ENCODE data around the gene PLEKHA7. TPM values are rescaled to one million over a fixed set of nuclear protein-coding genes. Genes with fewer than 3 reads are reported as not detected.
"Not testable (repeated sequence)": the region's sequence is repeated elsewhere in the genome, so short reads cannot be mapped to it uniquely, and the experiment has no call there.

PLEKHA7 gene
- total RNA-seq, 1 donor from 2014 or later = 25.3 TPM

DNA sequence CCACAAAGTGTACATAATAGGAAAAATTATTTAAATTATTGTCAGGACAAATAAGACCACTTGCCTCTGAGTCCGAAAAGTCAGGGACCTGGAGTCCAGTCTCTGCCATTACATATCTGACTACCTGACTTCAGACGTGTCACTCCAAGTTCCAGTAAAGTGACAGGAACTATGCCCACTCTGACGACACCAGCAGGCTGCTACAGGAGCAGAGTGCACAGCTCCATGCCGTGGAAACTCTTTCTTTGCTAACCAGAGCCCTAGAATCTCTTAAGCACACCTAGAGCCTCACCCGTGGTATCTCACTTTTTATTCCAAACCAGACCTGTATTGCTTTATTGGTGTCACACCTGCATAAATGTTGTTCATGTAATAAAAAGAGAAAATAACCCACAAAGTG, 93.7 kb downstream of the PLEKHA7 start:
- no peaks in the 10 kb centered on the region for H3K36me3 ChIP-seq (ENCODE audit: control insufficient read depth, insufficient read depth, low read length)
- TF ChIP-seq, protein P1, sequence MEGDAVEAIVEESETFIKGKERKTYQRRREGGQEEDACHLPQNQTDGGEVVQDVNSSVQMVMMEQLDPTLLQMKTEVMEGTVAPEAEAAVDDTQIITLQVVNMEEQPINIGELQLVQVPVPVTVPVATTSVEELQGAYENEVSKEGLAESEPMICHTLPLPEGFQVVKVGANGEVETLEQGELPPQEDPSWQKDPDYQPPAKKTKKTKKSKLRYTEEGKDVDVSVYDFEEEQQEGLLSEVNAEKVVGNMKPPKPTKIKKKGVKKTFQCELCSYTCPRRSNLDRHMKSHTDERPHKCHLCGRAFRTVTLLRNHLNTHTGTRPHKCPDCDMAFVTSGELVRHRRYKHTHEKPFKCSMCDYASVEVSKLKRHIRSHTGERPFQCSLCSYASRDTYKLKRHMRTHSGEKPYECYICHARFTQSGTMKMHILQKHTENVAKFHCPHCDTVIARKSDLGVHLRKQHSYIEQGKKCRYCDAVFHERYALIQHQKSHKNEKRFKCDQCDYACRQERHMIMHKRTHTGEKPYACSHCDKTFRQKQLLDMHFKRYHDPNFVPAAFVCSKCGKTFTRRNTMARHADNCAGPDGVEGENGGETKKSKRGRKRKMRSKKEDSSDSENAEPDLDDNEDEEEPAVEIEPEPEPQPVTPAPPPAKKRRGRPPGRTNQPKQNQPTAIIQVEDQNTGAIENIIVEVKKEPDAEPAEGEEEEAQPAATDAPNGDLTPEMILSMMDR (IDR thresholded peaks at IDR 0.05; ENCODE audit: insufficient read depth, low read length, poor library complexity, severe bottlenecking) = no peak
- no peak overlapping the region for H3K4me3 ChIP-seq (ENCODE audit: low read depth, low read length)
- no peaks in the 10 kb centered on the region for H3K27me3 ChIP-seq (ENCODE audit: control insufficient read depth, insufficient read depth, low read length)
- no peak for DNase-seq (ENCODE audit: low read depth)

DNA sequence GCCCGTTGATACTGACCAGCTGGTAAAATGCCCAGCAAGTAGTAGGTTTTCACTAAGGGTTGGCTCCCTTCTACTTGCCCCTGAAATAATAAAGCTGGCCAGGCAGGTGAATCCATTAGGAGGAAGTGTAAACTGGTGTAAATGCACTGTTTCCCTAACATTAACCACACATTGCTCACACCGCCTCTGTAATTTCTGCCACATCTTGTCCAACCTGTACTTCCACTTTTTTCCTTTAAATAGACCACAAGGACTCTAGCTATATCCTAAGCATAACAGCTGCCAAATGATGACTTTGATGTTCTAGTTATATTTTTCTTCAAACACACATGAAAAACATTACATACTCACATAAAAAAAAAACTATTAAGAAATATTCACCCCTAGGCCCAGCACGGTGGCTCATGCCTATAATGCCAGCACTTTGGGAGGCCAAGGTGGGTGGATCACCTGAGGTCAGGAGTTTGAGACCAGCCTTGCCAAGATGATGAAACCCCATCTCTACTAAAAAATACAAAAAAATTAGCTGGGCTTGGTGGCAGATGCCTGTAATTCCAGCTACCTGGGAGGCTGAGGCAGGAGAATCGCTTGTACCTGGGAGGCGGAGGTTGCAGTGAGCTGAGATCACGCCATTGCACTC, 95.6 kb downstream of the PLEKHA7 start:
- not testable (repeated sequence) for H3K4me3 ChIP-seq (ENCODE audit: low read depth, low read length); H3K36me3 ChIP-seq (ENCODE audit: control insufficient read depth, insufficient read depth, low read length); H3K27me3 ChIP-seq (ENCODE audit: control insufficient read depth, insufficient read depth, low read length); DNase-seq (ENCODE audit: low read depth)

DNA sequence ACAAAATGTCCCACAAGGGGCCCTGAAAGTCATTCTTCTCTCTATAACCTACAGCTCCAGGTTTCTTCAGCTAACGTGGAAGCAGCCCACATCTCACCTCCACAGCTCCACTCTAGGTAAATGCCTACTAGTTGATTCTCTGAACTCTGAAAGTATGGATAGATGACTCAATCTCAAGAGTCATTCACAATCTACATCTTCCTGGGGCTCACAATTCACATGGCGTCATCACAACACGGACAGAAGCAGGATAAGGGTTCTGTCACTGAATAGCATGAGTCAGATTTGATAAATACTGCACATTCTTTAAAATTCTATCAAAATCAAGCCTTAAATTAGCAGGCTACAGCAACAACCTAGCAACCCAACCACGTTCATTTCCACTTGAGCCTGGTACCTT, 96.3 kb downstream of the PLEKHA7 start:
- DNase-seq (ENCODE audit: low read depth) = no peak
- TF ChIP-seq, protein P1 (IDR thresholded peaks at IDR 0.05; ENCODE audit: insufficient read depth, low read length, poor library complexity, severe bottlenecking) = no peak
- Histone ChIP-seq H3K27me3 (ENCODE audit: control insufficient read depth, insufficient read depth, low read length) (no peaks in the 10 kb centered on the region), H3K4me3 (ENCODE audit: low read depth, low read length) (no peak overlapping the region), H3K36me3 (ENCODE audit: control insufficient read depth, insufficient read depth, low read length) (no peaks in the 10 kb centered on the region)

DNA sequence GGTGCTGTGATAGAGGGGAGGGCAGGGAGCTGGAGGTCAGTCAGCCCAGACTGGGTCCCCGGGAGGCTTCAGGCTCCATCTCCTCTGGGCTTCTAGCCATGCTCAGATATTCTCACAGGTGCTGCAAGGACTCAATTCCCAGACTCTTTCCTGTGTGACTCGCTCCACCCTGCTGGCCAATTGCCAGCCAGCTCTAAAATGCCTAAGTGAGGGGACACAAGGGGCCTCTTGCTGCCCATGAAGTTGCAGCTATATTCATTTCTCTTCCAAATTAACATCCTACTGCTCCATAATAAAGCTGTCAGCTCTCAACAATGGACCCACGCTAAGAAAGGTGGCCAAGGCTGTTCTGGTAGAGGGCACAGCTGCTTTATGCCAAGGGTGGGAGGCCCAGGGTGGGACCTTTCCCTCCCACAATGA, 101.5 kb downstream of the PLEKHA7 start:
- H3K36me3 ChIP-seq (ENCODE audit: control insufficient read depth, insufficient read depth, low read length) = no peaks in the 10 kb centered on the region
- no peak for DNase-seq (ENCODE audit: low read depth)
- H3K4me3 ChIP-seq (ENCODE audit: low read depth, low read length) = no peak overlapping the region
- H3K27me3 ChIP-seq (ENCODE audit: control insufficient read depth, insufficient read depth, low read length) = no peaks in the 10 kb centered on the region
- TF ChIP-seq, protein P1 (IDR thresholded peaks at IDR 0.05; ENCODE audit: insufficient read depth, low read length, poor library complexity, severe bottlenecking) = no peak

DNA sequence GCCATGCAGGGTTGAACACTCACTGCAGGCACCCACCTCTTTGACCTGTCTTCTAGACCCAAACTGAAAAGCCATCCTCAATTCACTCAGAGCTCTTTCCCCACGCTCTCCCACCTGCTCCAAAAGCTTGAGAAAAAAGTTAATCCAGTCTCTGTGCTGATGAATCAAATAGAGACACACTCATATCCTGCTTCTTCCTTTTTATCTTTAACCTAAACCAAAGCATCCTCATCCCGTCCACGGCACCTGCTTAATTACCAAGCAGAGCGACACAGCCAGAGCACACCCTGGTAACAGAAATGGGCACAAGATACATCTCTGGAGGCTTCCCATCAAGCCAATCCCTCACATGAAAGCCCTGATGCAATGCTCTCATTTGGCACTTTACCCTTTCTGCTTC, 102.6 kb downstream of the PLEKHA7 start:
- no peak overlapping the region for H3K4me3 ChIP-seq (ENCODE audit: low read depth, low read length)
- no peaks in the 10 kb centered on the region for H3K36me3 ChIP-seq (ENCODE audit: control insufficient read depth, insufficient read depth, low read length)
- no peaks in the 10 kb centered on the region for H3K27me3 ChIP-seq (ENCODE audit: control insufficient read depth, insufficient read depth, low read length)
- no peak for DNase-seq (ENCODE audit: low read depth)
- TF ChIP-seq, protein P1 (IDR thresholded peaks at IDR 0.05; ENCODE audit: insufficient read depth, low read length, poor library complexity, severe bottlenecking) = no peak

DNA sequence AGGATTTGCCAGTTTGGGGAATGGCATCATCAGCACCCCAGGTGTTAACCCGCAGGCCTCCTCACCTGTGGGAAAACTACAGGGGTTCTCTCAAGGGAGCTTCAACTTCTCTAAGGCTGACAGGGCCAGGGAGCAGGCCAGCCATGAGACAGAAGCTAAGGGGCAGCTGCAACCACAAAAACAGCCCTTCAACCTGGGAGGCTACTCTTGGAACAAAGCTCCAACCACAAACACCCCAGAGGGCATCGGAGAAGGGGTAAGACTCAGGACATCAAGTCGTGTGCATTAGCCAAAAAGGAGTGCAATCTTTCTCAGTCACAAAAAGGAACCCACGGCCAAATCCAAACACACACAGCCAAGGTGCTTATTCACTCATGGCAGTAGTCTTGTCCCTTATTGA, 103.0 kb downstream of the PLEKHA7 start:
- Histone ChIP-seq H3K27me3 (ENCODE audit: control insufficient read depth, insufficient read depth, low read length) (no peaks in the 10 kb centered on the region), H3K4me3 (ENCODE audit: low read depth, low read length) (no peak overlapping the region), H3K36me3 (ENCODE audit: control insufficient read depth, insufficient read depth, low read length) (no peaks in the 10 kb centered on the region)
- DNase-seq (ENCODE audit: low read depth) = no peak
- TF ChIP-seq, protein P1 (IDR thresholded peaks at IDR 0.05; ENCODE audit: insufficient read depth, low read length, poor library complexity, severe bottlenecking) = no peak
